ENCODE results near the gene TCF3.
"Not testable (repeated sequence)": the region's sequence is repeated elsewhere in the genome, so short reads cannot be mapped to it uniquely, and the experiment has no call there.

The TCF3 gene

DNA sequence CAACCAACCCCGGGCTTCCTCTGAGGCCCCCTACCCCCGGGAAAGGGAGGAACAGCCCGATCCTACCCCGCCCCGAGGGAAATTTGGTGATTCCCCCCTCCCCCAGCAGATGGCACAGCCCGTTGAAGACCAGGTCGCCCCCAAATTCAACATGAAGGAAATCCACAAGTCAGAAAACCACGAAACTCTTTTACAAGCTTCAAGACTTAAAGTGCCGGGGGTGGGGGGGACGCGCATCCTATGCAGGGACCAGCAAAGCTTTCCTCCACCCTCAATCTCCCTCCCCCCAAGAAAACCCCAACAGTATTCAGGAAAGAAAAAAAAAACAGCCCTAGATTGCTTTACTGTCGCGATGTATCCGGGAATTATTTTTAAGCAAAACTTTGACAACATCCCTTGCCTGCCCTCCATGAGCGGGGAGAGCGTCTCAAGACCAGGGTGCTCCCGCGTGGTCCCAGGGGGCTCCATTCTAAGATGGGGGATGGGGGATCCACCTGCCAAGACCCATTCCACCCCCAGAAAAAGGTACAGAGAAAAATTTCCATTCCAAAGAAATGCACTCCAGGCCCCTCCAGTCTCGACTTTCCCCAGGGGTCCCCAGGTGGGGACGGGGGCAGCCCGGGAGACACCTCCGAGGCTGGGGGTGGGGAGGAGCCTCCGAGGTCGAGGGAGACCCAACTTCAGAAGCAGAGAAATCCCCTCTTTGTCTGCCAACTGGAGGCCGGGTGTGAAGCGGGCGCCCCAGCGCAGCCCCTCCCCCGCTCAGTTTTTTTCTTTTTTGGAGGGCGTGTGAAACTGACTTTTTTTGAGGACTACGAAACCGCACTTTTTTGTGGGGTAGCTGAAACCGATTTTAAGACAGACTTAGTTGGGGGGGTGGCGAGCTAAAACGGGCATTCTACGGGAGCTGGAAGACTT lies 1.5 kb downstream of the TCF3 start:
- DNase-seq = no peak

DNA sequence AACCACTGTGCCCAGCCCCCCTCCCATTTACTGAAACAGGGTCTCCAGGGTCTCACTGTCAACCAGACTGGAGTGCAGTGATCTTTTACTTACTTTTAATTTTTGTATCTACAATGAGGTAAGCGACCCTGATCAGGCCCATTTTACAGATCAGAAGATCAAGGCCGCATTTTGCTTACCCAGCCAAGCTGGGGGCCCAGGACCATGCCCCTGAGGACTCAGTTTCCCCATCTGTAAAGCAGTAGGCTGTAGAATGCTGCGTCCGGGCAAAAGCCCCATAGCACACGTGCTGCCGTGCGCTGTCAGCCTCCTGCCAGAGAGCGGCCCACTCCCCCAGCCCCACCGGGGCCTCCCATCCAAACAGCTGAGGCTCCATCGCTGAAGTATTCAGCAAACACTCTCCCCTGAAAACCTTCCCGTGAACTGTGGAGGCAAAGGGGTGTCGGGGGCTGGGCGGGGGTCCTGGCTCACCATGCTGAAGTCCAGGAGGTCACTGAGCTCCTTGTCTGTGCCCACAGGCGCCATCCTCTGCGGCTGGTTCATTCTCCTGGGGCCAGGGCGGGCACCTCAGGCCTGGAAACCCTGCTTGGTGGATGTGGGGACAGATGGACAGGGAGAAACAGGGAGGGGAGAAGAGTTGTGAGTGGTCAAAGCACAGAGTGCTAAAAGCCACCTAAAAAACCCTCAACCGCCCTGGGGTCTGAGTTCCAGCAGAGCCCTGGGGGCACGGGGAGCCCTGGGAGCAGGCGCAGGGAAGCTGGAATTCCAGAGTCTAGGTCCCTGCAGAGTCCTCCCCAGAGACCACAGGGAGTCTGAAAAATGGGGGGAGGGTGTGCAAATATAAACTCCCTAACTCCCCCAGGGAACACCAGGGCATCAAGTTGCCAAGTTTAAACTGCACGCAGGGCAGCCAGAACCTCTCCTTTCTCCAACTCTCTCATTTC lies 2.4 kb downstream of the TCF3 start:
- no peak for DNase-seq

GRCh38 chr19:1648920-1649541 lies 3.4 kb downstream of the TCF3 start:
- DNase-seq = no peak

DNA sequence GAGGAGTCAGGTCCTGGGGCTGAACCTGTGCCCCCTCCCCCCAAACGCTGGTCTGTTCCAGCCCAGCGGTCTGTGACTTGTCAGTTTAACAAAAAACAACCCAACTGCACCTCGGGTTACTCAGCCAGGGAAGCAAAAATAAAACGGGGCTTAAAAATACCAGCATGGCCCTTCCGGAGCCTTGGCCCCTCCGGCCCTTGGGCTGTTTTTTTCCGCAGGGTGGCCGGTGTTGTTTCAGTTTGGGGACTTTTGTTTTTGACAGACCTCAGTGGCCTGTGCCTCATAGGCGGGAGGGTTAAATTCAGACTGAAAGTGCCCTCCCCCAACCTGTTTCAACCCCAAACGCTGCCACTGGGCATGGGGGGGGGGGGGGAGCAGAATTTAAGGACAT lies 4.0 kb downstream of the TCF3 start:
- DNase-seq = no peak

GRCh38 chr19:1647501-1648458 lies 4.6 kb downstream of the TCF3 start:
- no peak for DNase-seq

DNA sequence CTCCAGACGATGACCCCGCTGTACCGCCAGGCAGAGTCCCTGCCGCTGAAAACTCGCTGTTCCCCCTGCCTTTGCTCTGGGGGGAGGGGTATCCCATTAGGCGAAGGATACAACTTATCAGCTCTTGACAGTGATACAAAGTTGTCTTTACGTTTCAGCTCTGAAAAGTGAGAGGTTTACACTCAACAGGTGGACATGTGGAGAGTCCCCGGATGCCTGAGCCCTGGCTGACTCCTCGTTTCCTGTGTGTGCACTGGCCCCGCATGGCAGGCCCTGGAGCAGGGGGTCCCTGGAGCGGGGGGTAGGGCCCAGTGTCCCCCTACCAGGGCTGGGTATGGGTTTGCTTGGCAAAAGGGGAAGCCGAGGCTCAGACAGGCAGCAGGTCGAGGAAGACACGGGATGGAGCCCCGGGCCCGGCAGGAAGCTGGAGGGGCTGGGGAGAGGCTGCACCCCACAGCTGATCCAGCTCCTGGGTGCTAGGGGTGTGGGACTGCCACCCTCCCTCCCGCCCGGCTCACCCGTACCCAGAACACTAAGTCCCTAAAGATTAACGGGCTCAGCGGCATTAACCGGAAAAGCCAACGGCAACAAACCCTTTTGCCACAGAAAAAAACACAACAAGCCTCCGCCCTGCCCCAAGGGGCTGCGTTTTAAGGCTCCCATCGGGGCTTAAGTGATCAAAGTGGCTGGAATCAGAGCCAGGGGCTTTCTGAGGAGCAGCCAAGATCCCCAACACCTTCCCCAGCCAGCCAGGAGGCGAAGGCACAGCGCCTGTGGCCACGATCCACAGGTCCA lies 5.6 kb downstream of the TCF3 start:
- no peak for DNase-seq

DNA sequence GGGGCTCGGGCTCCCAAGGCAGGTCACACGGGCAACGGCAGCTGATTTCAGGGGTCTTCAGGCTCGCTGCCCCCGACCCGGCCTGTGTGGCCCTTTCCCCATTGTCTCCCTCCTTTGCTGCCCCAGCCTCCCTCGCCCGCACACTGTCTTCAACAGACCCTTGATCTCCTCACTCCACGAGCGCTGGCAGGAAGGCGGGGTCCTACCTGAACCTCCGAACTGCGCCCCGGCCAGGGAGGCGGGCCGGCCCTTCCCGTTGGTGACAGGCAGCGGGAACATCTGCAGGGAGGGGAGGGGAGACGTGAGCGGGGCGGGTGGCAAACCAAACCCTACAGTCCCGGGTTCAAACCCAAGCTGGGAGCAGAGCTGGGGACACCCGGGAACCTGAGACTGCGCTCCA lies 6.3 kb downstream of the TCF3 start:
- DNase-seq = no peak

DNA sequence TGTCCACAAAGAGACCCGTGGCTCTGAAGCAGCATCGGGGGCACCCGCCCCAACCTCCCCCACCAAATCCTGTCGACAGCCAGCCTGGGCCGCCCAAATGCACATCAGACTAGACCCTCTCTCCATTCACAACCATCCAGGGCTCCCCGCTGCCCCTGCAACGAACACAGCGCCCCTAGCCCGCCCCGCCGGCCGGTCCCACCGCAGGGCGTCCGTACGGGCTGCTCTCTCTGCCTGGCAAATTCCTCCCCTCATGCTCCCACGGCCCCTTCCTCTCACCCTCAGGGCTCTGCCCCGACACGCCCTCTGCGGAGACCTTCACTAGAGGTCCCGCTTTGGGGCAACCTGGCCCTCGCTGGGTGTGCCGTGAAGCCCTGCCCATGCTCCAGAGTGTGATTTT lies 7.1 kb downstream of the TCF3 start:
- no peak for DNase-seq

GRCh38 chr19:1644070-1644469 lies 8.3 kb downstream of the TCF3 start:
- no peak for DNase-seq

- not testable (repeated sequence) for DNase-seq
Measured at GRCh38 chr19:1640893-1641448, 11.4 kb downstream of the TCF3 start.

- no peak for DNase-seq
Measured at GRCh38 chr19:1636325-1637236, 15.8 kb downstream of the TCF3 start.

- DNase-seq = no peak
Measured at GRCh38 chr19:1634938-1635243, 17.5 kb downstream of the TCF3 start.

DNA sequence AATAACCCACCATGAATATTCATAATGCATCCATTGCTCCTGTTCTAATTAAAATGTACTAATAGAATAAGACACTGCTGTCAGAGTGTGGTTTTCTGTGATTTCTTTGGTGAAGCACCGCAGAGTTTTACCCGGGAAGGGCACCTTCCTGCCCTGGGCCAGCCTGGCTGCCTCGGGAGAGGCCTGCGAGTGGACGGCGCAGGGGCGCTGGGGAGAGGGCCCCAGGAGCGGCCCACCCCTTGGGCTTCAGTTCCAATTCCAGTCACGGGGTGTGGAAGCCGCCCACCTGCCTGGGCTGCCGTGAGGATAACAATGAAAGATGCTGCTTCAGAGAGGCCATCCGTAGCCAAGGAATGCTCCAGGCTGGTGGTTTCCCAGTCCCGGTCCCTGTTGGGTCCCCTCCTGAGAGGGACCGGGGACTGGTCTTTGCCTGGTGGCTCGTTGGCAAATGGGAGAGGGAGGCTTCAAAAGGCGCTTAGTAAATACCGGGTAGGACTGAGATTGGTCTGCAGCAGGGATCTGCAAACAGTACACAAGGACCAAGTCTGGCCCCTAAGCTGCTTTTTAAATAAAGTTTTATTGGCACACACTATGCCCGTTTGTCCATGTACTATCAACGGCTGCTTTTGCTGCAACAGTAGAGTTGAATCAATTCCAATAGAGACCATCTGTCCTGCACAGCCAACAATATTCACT lies 18.0 kb downstream of the TCF3 start:
- no peak for DNase-seq

GRCh38 chr19:1633269-1633826 lies 19.1 kb downstream of the TCF3 start:
- no peak for DNase-seq

- DNase-seq = no peak
Measured at GRCh38 chr19:1632462-1633268, 19.8 kb downstream of the TCF3 start.

DNA sequence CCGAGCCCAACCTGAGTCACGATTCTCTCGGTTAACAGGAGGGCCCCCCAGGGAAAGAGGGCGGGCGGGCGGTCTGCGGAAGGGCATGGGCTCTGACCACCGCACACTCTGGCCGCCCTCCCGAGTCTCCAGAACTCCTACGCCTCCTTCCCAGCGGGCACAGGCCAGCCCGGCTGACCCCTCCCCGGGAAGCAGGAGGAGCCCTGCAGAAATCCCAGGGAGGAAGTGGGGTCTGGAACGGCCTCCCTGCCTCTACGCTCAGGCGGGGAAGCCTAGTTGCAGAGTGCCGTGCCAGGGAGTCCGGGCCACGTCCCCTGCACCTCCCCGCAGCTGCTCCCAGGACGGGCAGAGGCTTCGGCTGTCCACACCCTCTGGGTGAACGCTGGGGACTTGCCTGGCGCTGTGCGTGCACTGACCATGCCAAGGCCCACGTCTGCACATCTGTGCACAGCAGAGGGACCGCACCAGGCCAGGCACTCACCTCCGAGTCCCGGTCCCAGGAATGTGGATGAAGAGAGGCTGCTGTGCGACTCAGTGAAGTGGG lies 20.8 kb downstream of the TCF3 start:
- DNase-seq = no peak

GRCh38 chr19:1630811-1631210 lies 21.6 kb downstream of the TCF3 start:
- DNase-seq = no peak

DNA sequence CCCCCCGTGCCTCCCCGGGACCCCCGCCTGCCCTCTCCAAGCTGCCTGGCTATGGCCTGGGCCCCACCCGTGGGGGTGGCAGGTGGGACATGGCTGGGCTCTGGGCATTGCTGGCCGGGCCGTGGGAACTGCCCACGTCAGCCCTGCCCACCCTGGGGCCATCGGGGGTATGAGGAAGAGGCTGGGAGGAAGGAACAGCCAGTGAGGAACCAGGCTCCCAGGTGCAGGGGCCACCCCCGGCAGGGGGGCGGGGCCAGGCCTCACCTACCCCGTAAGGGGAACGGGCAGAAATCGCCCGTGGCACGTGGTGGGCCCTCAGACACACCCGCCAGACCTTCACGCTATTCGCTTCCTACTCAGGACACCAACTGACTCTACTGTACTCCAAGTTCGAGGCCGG lies 22.4 kb downstream of the TCF3 start:
- no peak for DNase-seq
